ENCODE measurements around the gene NEDD9.

Gene NEDD9

GRCh38 chr6:11201015-11201414, 31.5 kb downstream of the NEDD9 start:
- DNase-seq (ENCODE audit: low spot score): no peak

- DNase-seq (ENCODE audit: low spot score): no peak
Observed at GRCh38 chr6:11200356-11200755, 32.1 kb downstream of the NEDD9 start.

GRCh38 chr6:11198663-11199603, 33.5 kb downstream of the NEDD9 start:
- DNase-seq (ENCODE audit: low spot score): no peak

GRCh38 chr6:11197850-11198249, 34.6 kb downstream of the NEDD9 start:
- DNase-seq (ENCODE audit: low spot score): no peak

GRCh38 chr6:11197175-11197536, 35.3 kb downstream of the NEDD9 start:
- no peak for DNase-seq (ENCODE audit: low spot score)

- DNase-seq (ENCODE audit: low spot score): no peak
Observed at GRCh38 chr6:11196511-11197174, 35.8 kb downstream of the NEDD9 start.

- no peak for DNase-seq (ENCODE audit: low spot score)
Observed at GRCh38 chr6:11194356-11195218, 37.9 kb downstream of the NEDD9 start.

- DNase-seq (ENCODE audit: low spot score): no peak
Observed at GRCh38 chr6:11193434-11193833, 39.0 kb downstream of the NEDD9 start.

- DNase-seq (ENCODE audit: low spot score): no peak
Observed at GRCh38 chr6:11192167-11192566, 40.3 kb downstream of the NEDD9 start.

- DNase-seq (ENCODE audit: low spot score): no peak
Observed at GRCh38 chr6:11190625-11191245, 41.7 kb downstream of the NEDD9 start.

- DNase-seq (ENCODE audit: low spot score): no peak
Observed at GRCh38 chr6:11189865-11190624, 42.4 kb downstream of the NEDD9 start.

GRCh38 chr6:11188161-11188915, 44.1 kb downstream of the NEDD9 start:
- DNase-seq (ENCODE audit: low spot score): no peak

GRCh38 chr6:11187301-11187700, 45.2 kb downstream of the NEDD9 start:
- DNase-seq (ENCODE audit: low spot score): no peak

GRCh38 chr6:11185204-11185842, 47.1 kb downstream of the NEDD9 start:
- DNase-seq (ENCODE audit: low spot score): no peak

GRCh38 chr6:11183761-11184362, 48.6 kb downstream of the NEDD9 start:
- DNase-seq (ENCODE audit: low spot score): no peak

- no peak for DNase-seq (ENCODE audit: low spot score)
Observed at GRCh38 chr6:11181478-11182136, 50.9 kb downstream of the NEDD9 start.

GRCh38 chr6:11179419-11180202, 52.9 kb downstream of the NEDD9 start:
- DNase-seq (ENCODE audit: low spot score): no peak

- DNase-seq (ENCODE audit: low spot score): no peak
Observed at GRCh38 chr6:11179088-11179418, 53.4 kb downstream of the NEDD9 start.
